ENCODE measurements around the gene EGFLAM.
"Not testable (repeated sequence)": the region's sequence is repeated elsewhere in the genome, so short reads cannot be mapped to it uniquely, and the experiment has no call there.

EGFLAM gene

DNA sequence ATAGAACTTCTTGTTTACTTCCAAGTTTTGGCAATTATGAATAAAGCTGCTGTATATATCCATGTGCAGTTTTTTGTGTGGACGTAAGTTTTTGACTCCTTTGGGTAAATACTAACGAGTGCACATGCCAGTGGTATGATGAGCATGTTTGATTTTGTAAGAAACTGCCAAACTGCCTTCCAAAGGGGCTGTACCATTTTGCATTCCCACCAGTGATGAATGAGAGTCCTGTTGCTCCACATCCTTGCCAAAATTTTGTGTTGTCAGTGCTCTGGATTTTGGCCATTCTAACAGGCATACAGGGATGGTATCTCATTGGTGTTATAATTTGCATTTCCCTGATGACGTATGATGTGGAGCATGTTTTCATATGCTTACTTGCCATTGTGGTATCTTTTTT, 73.5 kb downstream of the EGFLAM start:
- DNase-seq = no peak

DNA sequence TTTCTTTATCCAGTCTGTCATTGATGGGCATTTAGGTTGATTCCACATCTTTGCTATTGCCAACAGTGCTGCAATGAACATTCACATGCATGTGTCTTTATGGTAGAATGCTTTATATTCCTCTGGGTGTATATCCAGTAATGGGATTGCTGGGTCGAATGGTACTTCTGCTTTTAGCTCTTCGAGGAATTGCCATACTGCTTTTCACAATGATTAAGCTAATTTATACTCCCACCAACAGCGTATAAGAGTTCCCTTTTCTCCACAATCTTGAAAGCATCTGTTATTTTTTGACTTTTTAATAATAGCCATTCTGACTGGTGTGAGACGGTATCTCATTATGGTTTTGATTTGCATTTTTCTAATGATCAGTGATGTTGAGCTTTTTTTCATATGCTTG, 74.8 kb downstream of the EGFLAM start:
- DNase-seq = not testable (repeated sequence)

DNA sequence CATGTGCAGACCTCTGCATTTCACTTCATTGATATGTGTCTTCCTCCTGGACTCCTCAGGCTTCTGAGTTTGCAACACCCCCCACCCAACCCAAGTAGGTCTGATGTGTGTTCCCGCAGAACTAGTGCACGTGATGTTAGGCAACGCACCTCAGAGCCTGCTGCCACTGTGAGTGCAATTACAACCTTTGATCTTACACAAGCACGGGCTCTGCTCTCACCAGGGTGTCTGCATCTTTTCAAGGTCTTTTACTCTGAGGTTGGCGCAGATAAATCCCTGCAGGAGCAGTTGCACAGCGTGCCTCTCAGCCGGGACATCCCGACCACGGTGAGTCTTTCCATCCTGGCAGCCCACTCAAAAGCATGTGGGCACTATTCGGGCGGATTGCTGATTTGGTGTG, 80.1 kb downstream of the EGFLAM start:
- DNase-seq = no peak

DNA sequence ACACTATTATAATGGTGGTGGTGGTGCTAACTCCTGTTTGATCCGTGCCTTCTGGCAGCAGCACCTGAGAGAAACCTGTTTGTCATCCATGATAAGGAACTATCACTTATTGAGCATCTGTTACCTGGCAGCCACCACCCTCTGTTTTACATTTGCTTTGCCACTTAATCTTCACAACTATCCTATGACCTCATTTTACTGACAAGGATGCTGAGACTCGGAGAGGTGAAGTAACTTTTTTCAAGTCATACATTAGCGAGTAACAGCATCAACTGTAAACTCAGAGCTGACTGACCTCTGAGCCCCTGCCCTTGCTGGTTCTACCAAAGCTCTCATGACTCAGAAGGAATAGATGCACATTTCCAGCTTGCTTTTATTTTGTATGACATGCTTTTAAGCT, 81.1 kb downstream of the EGFLAM start:
- DNase-seq = no peak

DNA sequence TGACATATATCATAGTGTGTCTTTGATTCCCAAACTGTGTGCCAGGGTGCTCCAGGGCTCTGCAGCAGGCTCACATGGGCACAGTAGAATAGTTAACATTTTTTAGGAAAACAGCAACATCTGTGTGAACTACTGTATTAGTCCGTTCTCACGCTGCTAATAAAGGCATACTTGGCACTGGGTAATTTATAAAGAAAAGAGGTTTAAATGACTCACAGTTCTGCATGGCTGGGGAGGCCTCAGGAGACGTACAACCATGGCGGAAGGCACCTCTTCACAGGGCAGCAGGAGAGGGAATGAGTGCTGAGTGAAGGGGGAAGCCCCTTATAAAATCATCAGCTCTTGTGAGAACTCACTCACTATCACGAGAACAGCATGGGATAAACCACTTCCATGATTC, 82.7 kb downstream of the EGFLAM start:
- no peak for DNase-seq

DNA sequence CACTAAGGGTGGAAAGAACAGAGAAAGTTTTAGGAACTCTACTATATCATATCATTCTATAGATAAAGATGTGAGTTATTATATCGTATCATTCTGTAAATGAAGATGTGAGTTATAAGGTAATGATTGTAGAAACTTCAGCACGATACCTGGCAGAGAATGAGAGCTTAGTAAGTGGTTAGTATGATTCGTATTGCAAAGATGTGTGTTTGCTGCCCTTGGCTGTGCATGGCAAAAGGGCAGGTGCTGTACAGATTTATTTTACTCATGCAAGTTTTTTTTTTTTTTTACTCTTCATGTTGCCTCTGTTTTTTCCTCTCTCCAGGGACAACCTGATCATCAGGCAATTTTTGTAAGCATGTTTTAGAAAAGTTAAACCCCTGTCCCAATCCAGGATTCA, 83.3 kb downstream of the EGFLAM start:
- no peak for DNase-seq

DNA sequence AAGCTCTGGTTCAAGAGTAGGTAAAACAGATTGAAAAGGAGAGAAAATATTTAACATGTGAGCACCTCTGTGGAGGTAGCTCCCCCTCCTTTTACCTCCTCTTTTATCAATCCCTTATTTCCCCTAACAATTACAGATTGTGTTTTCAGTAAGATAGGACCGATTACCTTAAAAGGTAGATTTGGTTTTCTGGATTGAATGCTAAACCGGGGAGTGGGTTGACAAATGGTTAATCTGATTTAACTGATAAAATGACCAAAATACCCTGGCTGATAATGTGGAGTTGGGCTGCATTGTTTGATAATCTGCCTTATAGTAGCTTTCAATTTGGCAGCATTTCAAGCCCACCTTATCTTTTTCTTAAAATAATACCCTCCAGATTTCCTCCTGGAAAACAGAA, 83.9 kb downstream of the EGFLAM start:
- DNase-seq = no peak

DNA sequence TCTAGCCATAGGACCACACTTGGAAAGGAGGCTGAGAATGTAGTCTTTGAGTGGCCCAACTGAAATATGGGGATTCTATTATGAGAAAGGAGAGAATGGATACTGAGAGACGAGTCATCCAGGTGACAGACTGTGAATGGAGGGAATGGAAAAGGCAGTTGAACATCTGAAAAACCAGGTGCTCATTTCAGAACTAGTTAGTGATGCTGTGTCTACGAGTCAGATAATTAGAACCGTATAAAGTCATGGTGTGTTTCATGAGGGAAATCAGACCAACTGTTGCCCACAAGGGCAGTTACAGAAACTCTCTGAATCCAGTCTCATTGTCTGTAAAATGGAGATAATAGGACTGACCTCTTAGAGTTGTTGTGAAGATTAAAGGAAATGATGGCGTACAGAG, 86.5 kb downstream of the EGFLAM start:
- DNase-seq = no peak

DNA sequence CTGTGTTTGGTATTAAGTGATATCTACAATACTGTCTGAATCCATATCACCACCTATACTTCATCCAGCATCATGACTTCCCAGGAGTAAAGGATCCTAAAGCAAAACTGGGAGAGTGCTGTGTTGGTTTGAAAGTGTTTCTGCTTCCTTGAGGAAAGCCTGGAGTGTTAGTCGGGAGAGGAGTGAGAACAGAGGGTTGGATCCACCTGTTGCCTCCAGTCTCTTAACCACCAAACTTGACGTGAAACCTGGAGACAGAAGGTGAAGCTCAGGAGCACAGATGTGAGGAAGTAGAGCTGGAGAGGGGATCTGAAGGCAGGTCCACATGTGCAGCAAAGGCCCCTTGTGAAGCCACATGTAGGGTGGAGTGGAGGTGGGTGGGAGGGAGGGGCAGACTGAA, 88.2 kb downstream of the EGFLAM start:
- DNase-seq = no peak

DNA sequence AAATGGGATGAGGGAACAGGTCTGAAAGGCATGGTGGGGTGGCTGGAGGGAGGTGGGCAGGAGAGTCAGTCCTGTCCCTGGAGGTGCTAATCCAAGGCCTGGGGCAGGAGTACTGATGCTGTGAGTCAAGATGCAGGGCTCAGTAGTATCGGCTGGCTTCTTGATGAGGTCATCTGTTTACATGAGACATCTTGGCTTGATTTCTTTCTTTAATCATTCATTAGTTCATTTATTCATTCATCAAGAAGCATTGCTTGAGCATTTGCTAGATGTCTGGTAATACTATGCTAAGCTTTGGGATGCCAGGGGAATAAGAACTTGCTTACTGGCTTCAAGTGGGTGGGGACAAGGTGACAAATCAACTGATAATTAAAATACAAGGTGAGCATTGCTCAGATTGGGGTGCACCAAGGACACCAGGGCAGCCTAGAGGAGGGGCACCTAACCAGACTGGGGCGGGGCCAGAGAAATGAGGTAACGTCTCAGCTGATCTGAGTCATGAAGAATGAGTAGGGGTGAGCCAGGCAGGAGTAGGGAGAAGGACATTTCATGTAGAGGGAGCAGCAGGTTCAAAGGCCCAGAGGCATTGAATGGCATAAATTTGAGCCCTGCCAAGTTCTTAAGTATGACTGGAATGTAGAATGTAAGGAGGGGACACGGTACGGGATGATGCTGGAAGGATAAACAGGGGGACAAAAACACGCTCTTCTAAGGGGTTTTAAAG, 88.8 kb downstream of the EGFLAM start:
- no peak for DNase-seq

DNA sequence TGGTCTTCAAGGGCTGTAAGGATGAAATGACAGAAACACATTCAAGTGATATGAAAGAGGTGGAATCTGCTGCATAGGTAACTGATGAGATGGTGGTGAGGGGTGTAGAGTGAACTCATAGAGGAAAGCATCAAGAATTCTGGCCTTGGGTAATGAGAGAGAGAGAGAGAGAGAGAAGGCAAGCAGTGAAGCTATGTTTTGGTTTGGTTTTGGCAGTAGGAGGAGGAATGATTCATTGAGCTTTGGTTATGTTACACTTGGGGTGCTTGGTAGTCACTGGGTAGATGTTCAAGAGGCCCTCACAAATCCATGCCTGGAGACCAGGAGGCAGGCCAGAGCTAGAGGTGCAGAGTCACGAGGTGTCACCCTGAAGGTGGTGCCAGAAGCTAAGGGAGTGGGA, 89.5 kb downstream of the EGFLAM start:
- DNase-seq = no peak

DNA sequence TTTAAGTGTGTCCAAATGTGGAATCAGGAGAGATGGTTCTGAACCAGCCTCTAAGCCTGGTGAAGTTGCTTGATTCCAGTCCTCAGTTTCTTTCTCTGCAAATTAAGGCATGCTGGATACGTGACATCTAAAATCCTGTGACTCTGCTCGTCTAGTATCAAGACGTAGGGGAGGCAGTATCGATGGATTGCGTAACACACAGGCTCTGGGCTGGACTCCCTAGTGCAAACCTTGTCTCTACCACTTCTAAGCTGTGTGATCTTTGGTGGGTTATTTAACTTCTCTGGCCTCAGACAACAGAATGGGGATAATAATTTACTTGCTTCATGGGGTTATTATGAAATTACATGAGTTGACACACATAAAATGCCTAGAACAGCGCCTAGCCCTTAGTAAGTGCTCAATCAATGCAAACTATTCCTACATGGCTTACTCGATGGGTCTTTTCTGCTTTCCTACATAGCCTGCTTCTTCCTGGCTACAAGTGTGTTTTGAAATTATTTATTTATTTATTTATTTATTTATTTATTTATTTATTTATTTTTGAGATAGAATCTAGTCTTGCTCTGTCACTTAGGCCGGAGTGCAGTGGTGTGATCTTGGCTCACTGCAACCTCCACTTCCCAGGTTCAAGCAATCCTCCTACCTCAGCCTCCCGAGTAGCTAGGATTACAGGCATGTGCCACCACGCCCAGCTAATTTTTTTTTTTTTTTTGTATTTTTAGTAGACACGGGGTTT, 102.1 kb downstream of the EGFLAM start:
- DNase-seq = no peak

DNA sequence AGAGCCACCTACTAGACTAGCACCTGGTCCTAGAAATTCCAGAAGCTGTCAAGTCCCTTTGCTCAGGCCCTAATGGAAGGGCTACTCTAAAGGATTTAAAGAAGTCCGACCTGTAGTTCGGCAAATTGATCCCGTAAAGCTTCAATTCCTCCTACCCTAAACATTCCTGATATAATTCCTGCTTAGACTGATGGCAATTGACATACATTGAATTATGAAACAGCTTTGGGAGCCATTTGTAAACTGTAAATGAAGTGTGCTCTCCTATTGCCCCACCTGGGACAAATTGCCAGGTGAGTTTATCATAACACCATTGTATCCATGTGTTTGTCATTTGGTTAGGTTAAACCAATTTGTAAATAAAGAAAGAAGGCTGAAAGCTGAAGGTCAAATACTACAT, 104.4 kb downstream of the EGFLAM start:
- DNase-seq = no peak

DNA sequence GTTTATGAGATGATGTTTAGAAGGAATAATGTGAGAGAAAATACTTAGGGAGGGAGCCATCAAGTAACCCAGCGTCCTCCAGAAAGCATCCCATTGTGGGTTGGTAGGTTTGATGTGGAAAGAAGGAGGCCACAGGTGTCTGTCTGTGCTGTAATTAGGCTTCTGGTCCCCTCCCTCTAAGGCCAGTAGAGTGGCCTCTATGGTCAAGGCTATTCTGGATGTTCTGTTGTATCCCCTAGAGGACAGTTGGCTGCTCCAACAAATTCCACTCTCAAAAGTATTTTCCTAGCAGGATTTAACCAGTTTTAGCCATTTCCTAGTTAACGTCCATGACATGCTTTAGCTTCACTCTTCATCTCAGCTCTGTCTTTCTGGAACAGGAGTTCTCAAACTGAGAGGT, 106.5 kb downstream of the EGFLAM start:
- DNase-seq = no peak

DNA sequence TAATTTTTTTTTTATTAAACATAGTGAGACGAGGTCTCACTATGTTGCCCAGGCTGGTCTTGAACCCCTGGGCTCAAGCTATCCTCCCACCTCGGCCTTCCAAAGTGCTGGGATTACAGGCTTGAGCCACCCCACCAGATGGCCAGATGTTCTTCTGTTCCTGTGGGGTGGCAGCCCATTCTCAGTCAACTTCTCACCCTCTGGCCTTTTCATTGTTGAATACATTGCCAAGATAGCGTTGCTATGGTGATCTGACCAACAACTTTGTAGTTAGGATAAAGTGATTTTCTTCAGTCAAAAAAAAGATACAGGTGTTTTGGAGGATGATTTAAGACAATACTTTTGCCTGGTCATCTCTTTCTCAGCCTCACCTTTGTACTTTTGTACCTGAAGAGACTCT, 109.1 kb downstream of the EGFLAM start:
- no peak for DNase-seq

DNA sequence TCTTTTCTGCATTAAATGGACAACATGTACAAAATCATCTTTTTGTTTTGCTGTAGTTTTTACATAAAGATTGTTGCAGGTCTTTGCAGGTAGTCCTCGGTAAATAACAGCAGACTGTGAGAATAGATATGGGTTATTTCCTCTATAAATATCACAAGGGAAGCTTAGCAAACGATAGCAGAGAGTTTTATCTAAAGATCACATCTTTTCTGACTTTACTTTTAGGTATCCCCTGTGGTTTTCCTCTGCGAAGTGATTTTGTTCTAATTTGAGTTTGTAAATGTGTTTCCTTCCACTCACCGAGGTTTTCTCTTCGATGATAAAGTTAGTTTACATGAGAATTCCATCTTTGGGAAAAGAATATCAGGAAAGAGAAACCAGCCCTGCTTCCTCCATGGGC, 109.6 kb downstream of the EGFLAM start:
- no peak for DNase-seq

DNA sequence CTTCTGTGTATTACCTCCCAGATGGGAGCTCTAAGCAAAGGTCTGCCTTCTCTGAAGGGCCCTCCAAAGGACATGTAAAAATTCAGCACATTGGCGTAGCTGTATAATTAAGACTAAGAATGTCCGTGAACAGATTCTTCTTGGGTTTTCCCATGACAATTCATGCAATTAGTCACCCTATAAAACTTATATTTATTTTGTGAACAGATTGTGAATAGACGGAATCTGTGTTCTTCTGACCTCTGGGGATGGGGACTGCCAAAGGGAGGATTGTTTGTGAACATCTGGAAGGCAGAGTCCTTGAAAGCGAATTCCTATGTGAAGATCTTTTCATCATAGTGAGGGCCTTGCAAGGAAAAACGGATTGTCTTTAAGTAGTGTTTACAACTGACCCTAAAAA, 111.3 kb downstream of the EGFLAM start:
- DNase-seq = no peak

DNA sequence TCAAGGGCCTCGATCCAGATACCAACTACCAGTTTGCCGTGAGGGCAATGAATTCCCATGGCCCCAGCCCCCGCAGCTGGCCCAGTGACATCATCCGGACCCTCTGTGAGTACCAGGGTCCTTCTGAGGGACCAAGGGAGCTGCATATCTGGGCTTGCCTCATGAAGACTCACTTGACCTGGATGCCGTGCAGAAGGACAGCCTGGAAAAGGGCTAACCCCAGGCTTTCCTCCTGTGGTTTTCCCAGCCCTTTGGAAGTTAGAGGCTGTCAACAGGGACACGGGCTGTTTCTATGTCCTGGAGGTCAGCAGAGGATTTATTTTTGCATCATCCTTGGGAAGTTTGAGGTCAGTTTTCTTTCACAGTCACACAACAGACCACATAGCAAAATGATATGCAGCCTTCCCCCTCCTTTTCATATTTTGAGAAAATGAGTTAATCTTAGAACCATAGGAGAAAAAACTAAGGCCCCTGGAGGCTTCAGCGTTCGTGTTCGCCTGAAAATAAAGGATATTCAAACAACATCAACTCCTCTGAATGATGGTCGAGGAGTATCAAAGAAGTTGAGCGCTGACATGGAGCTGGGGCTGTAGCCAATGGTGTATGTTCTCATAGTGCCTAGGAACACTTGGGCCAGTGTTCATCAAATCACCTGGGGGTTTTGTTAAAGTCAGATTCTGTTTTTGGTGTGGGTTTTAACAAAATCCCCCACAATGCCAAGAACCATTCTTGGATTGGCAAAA, 112.2 kb downstream of the EGFLAM start:
- no peak for DNase-seq

DNA sequence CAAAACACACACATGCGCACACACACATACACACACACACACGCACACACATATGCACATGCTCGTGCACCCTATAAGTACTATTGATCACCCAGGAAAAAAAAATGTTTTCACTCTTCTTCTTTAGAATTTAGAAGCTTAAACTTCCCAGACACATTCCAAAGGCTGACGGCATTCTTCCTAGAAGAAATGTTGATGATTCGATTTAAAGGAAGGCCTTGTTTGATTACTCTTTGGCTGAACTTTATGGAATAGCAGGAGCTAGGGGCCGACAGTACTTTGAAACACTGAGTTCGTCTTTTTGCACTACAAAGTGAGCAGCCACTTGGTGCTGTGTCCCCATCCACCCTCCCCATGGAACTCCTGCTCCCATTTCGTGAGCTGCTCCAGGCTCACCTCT, 113.2 kb downstream of the EGFLAM start:
- no peak for DNase-seq

DNA sequence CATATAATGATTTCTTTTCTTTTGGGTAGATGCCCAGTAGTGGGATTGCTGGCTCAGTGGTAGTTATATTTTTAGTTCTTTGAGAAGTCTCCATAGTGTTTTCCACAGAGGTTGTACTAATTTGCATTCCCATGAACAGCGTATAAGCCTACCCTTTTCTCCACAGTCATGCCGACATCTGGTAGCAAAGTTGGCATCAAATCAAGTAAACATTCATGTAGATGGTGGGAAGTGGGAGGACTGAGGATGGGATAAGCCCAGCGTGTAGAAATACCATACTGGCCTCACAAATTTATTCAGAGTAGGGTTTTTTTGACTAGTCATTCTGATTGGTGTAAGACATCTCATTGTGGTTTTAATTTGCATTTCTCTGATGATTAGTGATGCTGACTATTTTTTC, 115.4 kb downstream of the EGFLAM start:
- DNase-seq = no peak

DNA sequence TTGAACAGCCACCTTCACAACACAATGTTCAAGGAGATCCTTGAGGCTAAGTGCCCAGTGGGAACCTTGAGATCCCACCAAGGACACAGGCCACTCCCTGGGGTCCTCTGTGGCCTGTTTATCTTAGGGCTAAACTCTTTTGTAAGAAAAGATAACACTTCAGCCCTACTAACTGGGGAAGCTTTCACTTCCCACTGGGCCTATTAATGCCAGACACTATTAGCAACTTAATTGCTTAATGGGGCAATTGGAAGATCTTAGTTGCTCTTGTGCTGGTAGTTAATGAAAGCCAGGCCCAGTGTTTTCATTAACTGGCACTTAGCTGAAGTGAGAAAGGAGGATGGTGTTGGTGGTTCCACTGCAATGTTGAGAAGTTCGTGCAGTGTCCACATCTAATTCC, 117.1 kb downstream of the EGFLAM start:
- no peak for DNase-seq

DNA sequence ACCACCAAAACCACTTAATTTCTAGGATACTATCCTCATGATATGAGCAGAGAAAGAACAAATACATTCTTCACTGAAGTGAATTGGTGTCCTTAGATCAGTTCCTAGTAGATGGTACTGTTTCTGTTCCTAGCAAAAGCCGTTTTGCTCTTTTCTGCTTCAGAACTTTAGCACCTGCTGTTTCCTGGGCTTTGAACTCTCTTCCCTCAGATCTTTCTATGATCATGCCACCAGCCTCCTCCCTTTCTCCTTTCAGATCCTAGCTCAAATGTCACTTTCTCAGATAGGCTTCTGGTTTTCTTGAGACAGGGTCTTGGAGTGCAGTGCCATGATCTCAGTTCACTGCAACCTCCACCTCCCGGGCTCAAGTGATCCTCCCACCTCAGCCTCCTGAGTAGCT, 118.0 kb downstream of the EGFLAM start:
- no peak for DNase-seq

DNA sequence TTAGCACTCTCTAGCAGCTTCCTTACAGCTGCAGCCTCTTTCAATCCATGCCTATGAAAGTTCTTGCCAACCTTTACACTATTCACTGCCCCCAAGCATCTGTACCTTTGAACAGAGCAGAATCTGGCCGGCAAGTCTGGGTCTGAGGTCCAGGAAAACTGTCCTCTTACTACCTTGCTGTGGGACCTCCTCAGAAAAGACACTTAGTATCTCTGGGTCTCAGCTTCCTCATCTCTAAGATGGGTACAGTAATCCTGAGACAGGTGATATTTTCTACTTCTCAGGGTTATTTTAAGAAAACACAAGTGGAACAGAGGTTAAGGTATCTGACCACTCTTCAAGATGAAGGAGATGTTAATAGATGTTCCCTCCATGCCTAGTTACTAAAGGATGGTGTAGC, 120.2 kb downstream of the EGFLAM start:
- no peak for DNase-seq

DNA sequence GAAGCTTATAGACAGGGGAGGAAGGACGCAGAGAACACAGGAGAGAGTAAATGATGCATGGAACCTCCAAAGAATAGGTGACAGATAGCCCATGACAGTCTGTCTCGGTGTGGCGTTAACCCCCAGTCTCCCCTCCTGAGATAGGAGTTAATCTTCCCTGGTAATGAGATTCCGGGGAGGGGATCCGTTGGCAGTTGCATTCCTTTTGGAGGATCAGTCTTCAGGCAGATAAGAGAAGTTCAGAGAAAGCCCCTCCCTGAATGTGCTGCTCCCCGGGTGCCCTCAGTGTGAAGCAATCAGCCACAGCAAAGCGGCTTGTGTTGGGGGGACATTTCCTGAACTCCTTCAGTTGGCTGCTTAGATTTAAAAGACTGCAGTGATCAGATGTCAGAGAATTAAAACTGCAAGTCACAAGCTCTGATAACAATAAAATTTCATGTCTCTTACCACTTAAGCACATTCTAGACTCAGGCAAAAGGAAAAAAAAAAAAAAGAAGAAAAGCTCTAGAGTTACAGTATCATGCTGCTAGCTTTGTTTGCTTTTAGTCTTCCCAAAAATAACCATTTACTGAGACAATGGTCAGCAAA, 121.1 kb downstream of the EGFLAM start:
- no peak for DNase-seq
